HUDEP-2 (cell line): ENCODE results near the gene TYW1B.
A peak's percentile ranks its signal among the peaks of the same experiment; 100 is the strongest.
"Not testable (repeated sequence)": the region's sequence is repeated elsewhere in the genome, so short reads cannot be mapped to it uniquely, and the experiment has no call there.

Experiments
- DNase-seq, 76 experiments: peaks; one replicate each; lab custom pipeline; 2025; ENCODE audit not compliant: unreplicated experiment in 76 of 76; lab: John Stamatoyannopoulos, UW

The TYW1B gene

DNA sequence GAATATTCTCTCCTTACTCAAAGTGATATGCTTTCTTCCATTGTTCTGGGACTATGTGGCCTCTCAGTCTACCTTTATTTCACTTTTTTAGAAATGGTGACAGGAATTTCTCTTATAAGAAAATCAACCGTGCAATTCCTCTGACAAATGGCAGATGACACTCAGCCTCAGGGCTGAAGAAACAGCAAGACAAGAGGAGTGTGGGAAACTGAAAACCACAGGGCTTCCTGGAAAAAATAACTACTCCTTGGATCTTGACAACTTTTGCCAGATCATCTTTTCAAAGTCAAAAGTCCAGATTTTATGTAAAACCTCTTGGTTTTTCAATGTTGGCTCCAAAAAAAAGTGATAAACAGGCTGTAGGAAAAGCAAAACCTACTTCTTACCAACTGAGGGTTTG lies 121.5 kb downstream of the TYW1B start:
- DNase-seq: no peak

- not testable (repeated sequence) for DNase-seq
These were observed 122.3 kb downstream of the TYW1B start for GRCh38 chr7:72705693-72706092.

- DNase-seq: no peak
These were observed 123.1 kb downstream of the TYW1B start for GRCh38 chr7:72704894-72705293.

- DNase-seq: not testable (repeated sequence)
These were observed 127.5 kb downstream of the TYW1B start for GRCh38 chr7:72700548-72700947.

- DNase-seq: not testable (repeated sequence)
These were observed 130.9 kb downstream of the TYW1B start for GRCh38 chr7:72697066-72697465.

- not testable (repeated sequence) for DNase-seq
These were observed 131.4 kb downstream of the TYW1B start for GRCh38 chr7:72696643-72697042.

GRCh38 chr7:72695482-72695881 lies 132.5 kb downstream of the TYW1B start:
- DNase-seq: not testable (repeated sequence)

DNA sequence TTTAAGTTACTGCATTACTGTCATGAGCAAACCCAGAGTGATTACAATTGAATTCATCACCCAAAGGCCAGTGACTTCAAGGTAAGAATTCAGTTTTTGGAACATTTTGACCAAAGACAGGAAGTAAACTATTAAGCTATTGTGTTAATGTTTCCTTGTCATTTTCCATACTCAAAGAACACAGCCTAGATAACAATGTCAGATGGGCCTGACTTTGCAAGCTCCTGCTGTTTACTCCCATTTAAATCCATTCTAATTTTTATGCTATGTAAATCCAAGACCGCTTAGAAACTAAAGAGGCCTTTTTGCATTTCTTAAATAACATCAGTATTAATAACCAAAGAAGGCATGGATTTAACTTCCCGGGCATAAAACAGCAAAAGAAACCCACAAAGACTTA lies 136.6 kb downstream of the TYW1B start:
- DNase-seq: not testable (repeated sequence)

DNA sequence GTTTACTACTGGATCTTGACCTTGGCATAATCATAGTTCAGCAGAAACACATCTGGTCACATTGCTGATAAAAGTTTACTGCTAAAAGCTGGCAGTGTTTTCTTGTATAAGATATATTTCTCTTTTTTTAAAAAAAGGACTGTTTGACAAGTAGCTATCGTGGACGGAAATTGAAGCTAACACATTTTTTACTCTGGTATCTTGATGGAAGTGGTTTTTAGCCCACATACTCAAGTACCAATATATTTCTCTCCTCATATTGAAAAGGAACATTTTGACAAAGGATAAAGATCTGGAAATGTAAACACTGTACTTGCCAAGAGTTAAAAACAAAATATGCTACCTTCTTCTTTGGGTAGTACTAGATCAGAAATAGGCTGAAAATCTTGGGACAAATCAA lies 137.8 kb downstream of the TYW1B start:
- peak in 11 of 76 experiments; percentile 1 to 47 (median 13) for DNase-seq

DNA sequence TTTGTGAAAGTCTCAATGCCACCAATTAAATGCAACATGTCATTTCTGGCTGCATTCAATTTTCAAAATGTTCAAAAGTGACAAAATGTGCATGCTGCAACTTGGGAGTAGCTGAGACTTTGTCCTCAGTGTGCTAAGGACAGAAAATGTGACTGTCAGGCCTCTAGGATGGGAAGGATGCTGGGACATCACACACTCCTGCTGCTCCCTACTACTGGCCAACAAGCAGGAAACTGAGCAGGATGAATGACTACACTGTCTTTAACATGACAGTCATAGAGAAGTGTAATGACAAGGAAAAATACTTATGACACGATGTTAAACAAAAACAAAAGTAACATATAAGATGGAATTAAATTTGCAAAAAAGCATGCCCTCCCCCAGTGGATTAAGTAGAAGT lies 138.7 kb downstream of the TYW1B start:
- DNase-seq: not testable (repeated sequence)

GRCh38 chr7:72681211-72681610 lies 146.8 kb downstream of the TYW1B start:
- DNase-seq: peak in 1 of 76 experiments; percentile 0

DNA sequence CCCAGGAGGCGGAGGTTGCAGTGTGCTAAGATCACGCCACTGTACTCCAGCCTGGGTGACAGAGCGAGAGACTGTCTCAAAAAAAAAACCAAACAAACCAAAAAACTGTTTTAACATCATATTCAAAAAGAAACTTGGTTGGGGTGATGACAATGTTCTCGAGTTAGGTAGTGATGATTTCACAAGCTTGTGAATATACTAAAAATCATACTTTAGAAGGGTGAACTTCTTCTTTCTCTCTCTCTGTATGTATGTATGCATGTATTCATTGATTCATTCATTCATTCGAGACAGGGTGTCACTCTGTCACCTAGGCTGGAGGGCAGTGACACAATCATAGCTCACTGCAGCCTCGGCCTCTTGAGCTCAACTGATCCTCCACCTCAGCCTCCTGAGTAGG lies 151.1 kb downstream of the TYW1B start:
- not testable (repeated sequence) for DNase-seq

DNA sequence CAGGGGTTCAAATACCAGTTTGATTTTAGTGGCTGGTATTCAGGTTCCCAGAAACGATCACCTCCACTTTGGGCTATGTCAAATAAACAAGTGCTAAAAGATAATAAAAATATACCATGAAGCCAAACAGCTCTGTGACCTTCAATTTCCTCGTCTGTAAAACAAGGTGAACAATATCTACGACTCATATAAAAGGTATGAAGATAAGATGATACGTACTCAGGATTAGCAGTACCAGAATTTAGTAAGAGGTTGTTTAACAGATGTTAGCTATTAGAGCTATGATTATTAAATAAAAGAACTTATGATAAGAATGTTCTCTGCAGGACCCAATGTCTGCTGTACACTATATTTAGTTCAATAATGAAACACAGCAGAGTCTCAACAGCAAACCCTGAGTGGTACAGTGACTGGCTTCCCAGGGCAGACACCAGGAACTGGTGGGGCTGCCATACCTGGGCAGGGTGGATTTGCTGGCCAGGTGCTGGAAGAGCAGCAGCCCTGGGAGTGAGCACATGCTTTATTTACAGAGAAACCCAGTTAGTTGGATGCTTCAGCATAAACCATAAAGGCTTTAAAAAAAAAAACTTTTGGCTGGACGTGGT lies 151.8 kb downstream of the TYW1B start:
- DNase-seq: not testable (repeated sequence)

DNA sequence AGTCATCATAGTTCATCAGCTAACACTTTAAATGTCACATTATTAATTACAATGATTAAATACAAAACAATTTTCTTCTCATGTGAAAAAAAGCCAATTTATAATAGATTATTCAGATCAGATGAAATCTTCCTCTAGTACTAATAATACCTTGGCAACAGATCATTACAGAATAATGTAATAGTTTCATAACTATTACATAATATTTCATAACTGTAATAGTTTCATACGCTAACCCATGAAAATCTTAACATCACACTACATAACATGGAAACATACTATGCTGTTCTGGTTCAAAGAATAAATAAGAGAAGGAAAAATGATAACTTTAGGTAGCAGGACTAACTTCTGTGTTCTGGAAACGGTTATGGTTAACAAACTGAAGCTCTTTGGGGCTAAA lies 152.3 kb downstream of the TYW1B start:
- not testable (repeated sequence) for DNase-seq

DNA sequence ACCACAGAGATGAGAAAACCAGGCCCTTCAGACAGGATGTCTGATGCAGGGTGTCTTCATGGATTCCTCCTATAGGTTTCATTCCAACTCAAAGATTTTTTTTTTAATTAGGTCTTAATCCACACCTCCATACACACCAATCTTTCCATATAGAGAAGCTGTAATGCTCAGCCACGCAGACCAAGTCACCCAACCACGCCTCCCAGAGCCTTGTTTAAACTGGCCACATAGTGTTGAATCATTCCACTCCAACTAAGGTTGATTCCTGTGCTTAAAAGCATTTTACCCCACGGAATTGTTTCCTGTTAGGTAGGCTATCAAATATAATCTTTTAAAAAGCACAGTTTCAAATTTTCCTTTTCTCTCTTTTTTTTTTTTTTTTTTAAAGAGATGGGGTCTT lies 153.6 kb downstream of the TYW1B start:
- DNase-seq: no peak

DNA sequence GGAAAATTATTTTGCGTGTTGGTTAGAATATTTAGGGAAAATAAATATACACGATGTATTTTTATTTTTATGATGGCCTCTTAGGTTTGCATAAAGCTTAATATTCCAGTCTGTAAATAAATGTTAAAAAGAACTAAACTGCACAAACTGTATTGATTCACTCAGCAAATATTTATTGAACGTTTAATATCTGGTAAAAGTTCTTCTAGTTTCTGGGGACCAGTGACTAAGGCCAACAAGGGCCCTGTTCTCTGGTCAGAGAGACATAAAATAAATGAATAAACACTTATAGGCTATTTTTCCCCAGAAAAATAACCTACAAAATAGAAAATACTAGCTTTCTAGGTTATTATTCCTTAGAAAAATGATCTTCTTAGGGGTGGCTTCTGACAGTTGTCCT lies 157.2 kb downstream of the TYW1B start:
- DNase-seq: not testable (repeated sequence)

- DNase-seq: not testable (repeated sequence)
These were observed 159.6 kb downstream of the TYW1B start for GRCh38 chr7:72668435-72668834.

DNA sequence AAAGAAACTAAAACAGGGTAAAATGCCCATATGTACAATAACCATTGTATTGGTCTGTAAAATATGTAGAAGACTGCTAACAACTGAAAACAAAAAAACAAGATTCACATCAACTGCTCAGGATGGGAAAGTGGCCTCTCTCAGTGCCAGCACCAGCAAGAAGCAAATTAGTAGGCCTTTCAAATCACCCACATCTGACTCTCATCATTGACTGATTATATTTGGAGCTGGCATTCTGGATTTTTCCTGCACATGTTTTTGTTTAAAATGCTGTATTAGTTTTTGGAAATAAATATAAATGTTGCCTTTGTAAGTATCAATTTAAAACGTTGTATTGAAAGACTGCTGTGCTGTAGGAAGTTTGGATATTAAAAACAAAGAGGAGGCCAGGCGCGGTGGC lies 161.0 kb downstream of the TYW1B start:
- DNase-seq: not testable (repeated sequence)

GRCh38 chr7:72648574-72648973 lies 179.4 kb downstream of the TYW1B start:
- not testable (repeated sequence) for DNase-seq

- not testable (repeated sequence) for DNase-seq
These were observed 184.3 kb downstream of the TYW1B start for GRCh38 chr7:72643708-72644107.

DNA sequence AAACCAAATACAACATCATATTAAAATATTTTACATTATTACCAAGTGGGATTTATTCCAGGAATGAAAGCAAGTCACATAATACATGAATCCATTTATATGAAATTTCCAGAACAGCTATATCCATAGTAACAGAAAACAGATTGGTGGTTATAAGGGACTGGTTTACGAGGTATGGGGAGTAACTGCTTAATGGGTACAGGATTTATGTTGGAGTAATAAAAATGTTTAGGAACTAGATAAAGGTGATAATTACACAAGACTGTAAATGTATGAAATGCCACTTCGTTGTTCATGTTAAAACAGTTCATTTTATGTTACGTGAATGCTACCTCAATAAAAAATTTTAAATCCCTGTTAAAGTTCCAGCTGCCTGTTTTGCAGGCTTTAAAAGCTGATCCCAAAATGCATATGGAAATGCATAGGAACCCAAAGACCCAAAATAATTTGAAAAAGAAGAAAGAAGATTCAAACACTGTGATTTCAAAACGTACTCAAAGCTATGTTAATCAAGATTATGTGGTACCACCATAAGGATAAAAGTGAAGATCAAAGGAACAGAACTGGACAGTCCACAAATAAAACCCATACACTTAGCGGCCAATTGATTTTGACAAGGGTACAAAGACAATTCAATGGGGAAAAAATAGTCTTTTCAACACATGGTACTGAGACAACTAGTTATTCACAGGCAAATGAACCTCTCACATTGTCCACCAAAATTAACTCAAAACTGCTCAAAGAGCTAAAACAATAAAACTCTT lies 186.3 kb downstream of the TYW1B start:
- DNase-seq: not testable (repeated sequence)

DNA sequence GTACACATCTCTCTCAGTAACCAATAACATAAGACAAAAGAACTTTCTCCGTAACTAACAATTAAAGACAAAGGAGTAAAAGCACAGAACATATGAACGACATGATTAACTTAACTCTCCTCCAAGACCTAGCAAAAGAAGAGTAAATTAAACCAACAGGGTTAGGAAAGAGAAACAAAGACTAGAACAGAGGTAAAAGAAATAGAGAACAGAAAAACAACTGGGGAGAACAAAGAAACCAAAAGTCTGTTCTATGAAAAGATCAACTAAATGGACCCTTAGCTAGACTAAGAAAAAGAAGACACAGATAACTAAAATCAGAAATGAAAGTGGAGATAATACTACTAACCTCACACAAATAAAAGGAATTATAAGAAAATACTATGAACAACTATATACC lies 187.3 kb downstream of the TYW1B start:
- not testable (repeated sequence) for DNase-seq
